ENCODE results near the gene METTL6. TPM values are rescaled to one million over a fixed set of nuclear protein-coding genes. Genes with fewer than 3 reads are reported as not detected.
A peak's percentile ranks its signal among the peaks of the same experiment; 100 is the strongest.

The METTL6 gene
- total RNA-seq, 2 experiments from 2014 or later = 12.7 to 23.5 TPM

GRCh38 chr3:15471861-15472260, 44.5 kb upstream of the METTL6 start:
- intact Hi-C loops (cut with micrococcal nuclease; ENCODE audit: unreplicated experiment) = no loop called here
- H3K27ac ChIP-seq (ENCODE audit: low read depth, low read length, poor library complexity, severe bottlenecking) = no peak overlapping the region
- no peak overlapping the region for H3K4me2 ChIP-seq (ENCODE audit: low read length)
- POLR2A ChIA-PET = interaction anchor here (0.6 to 0.7 kb wide), 2 partner anchors 235 to 265 kb away, joined by 3 read pairs; no protein-coding TSS in a partner anchor
- TF ChIP-seq CTCF (conservative IDR thresholded peaks at IDR 0.05; ENCODE audit: low read length) (no peak), EZH2phosphoT487 (IDR thresholded peaks at IDR 0.05; ENCODE audit: borderline replicate concordance, low read depth, low read length) (no peak)
- H3K4me3 ChIP-seq (ENCODE audit: low read depth, low read length, poor library complexity, severe bottlenecking) = no peak overlapping the region
- CTCF ChIA-PET (ENCODE audit: unreplicated experiment) = no interaction called here
- no peaks in the 10 kb centered on the region for H4K20me1 ChIP-seq (ENCODE audit: insufficient read depth, low read length)
- no peaks in the 10 kb centered on the region for H3K9me3 ChIP-seq (ENCODE audit: low read length)
- no peaks in the 10 kb centered on the region for H3K79me2 ChIP-seq (ENCODE audit: insufficient read depth, low read depth, low read length)
- no peaks in the 10 kb centered on the region for H3K36me3 ChIP-seq (ENCODE audit: insufficient read depth, low read length)
- no peaks in the 10 kb centered on the region for H3K4me1 ChIP-seq (ENCODE audit: insufficient read depth, low read length, poor library complexity, severe bottlenecking)
- no peak for DNase-seq (ENCODE audit: low spot score)
- no TSS peak for BruUV-seq (replicated peaks)
- no peak overlapping the region for H2AFZ ChIP-seq (ENCODE audit: low read length)
- H3K9me2 ChIP-seq (ENCODE audit: insufficient read depth, low read length) = no peaks in the 10 kb centered on the region

GRCh38 chr3:15470849-15471248, 43.5 kb upstream of the METTL6 start:
- Histone ChIP-seq H3K36me3 (ENCODE audit: insufficient read depth, low read length) (no peaks in the 10 kb centered on the region), H3K4me2 (ENCODE audit: low read length) (no peak overlapping the region), H3K4me3 (ENCODE audit: low read depth, low read length, poor library complexity, severe bottlenecking) (no peak overlapping the region), H3K79me2 (ENCODE audit: insufficient read depth, low read depth, low read length) (no peaks in the 10 kb centered on the region), H4K20me1 (ENCODE audit: insufficient read depth, low read length) (no peaks in the 10 kb centered on the region), H3K27ac (ENCODE audit: low read depth, low read length, poor library complexity, severe bottlenecking) (no peak overlapping the region), H2AFZ (ENCODE audit: low read length) (no peak overlapping the region), H3K9me3 (ENCODE audit: low read length) (no peaks in the 10 kb centered on the region), H3K4me1 (ENCODE audit: insufficient read depth, low read length, poor library complexity, severe bottlenecking) (no peaks in the 10 kb centered on the region), H3K9me2 (ENCODE audit: insufficient read depth, low read length) (no peaks in the 10 kb centered on the region)
- intact Hi-C loops (cut with micrococcal nuclease; ENCODE audit: unreplicated experiment) = no loop called here
- POLR2A ChIA-PET = interaction anchor here (0.6 kb wide), 1 partner anchor 234 kb away, joined by 3 read pairs; no protein-coding TSS in a partner anchor
- no peak for TF ChIP-seq CTCF (conservative IDR thresholded peaks at IDR 0.05; ENCODE audit: low read length)
- no peak for TF ChIP-seq EZH2phosphoT487 (IDR thresholded peaks at IDR 0.05; ENCODE audit: borderline replicate concordance, low read depth, low read length)
- CTCF ChIA-PET (ENCODE audit: unreplicated experiment) = no interaction called here
- BruUV-seq (replicated peaks) = no TSS peak
- no peak for DNase-seq (ENCODE audit: low spot score)

GRCh38 chr3:15470261-15470660, 42.9 kb upstream of the METTL6 start:
- H3K9me2 ChIP-seq (ENCODE audit: insufficient read depth, low read length) = no peaks in the 10 kb centered on the region
- no peak overlapping the region for H3K4me2 ChIP-seq (ENCODE audit: low read length)
- no TSS peak for BruUV-seq (replicated peaks)
- H4K20me1 ChIP-seq (ENCODE audit: insufficient read depth, low read length) = no peaks in the 10 kb centered on the region
- POLR2A ChIA-PET = interaction anchor here (0.7 to 1.1 kb wide), 2 partner anchors 18 to 266 kb away, joined by 3 read pairs; no protein-coding TSS in a partner anchor
- intact Hi-C loops (cut with micrococcal nuclease; ENCODE audit: unreplicated experiment) = no loop called here
- DNase-seq (ENCODE audit: low spot score) = peak; percentile 37
- no peak for TF ChIP-seq EZH2phosphoT487 (IDR thresholded peaks at IDR 0.05; ENCODE audit: borderline replicate concordance, low read depth, low read length)
- TF ChIP-seq CTCF (conservative IDR thresholded peaks at IDR 0.05; ENCODE audit: low read length) = peak; percentile 69
- H3K79me2 ChIP-seq (ENCODE audit: insufficient read depth, low read depth, low read length) = no peaks in the 10 kb centered on the region
- H3K36me3 ChIP-seq (ENCODE audit: insufficient read depth, low read length) = no peaks in the 10 kb centered on the region
- H2AFZ ChIP-seq (ENCODE audit: low read length) = no peak overlapping the region
- no peaks in the 10 kb centered on the region for H3K4me1 ChIP-seq (ENCODE audit: insufficient read depth, low read length, poor library complexity, severe bottlenecking)
- no peak overlapping the region for H3K27ac ChIP-seq (ENCODE audit: low read depth, low read length, poor library complexity, severe bottlenecking)
- no peak overlapping the region for H3K4me3 ChIP-seq (ENCODE audit: low read depth, low read length, poor library complexity, severe bottlenecking)
- no peaks in the 10 kb centered on the region for H3K9me3 ChIP-seq (ENCODE audit: low read length)
- CTCF ChIA-PET (ENCODE audit: unreplicated experiment) = no interaction called here
